Testis (tissue), 3 donors: Measurements from ENCODE around the gene VPS8. TPM values are rescaled to one million over a fixed set of nuclear protein-coding genes. Genes with fewer than 3 reads are reported as not detected.
"Not testable (repeated sequence)": the region's sequence is repeated elsewhere in the genome, so short reads cannot be mapped to it uniquely, and the experiment has no call there.

Experiments used
- DNase-seq: peaks from one replicate; pipeline ENCODE4 v3.0.0-alpha.2; 2019
- H3K27ac ChIP-seq, 2 donors: fragments of 200-600 bp; sonication (generic); one replicate each; pipeline ENCODE4 v1.5.1; 2019
- H3K27me3 ChIP-seq: fragments of 200-600 bp; sonication (generic); one replicate; pipeline ENCODE4 v1.5.1; 2019
- H3K36me3 ChIP-seq: fragments of 200-600 bp; sonication (generic); one replicate; pipeline ENCODE4 v1.5.1; 2017; ENCODE audit warnings: low read depth; ENCODE audit errors: missing control alignments
- H3K4me1 ChIP-seq: fragments of 200-600 bp; sonication (generic); one replicate; pipeline ENCODE4 v1.5.1; 2019
- H3K4me3 ChIP-seq, 2 donors: fragments of 200-600 bp; sonication (generic); one replicate each; pipeline ENCODE4 v1.5.1; 2017 to 2019
- H3K9me3 ChIP-seq: fragments of 200-600 bp; sonication (generic); one replicate; pipeline ENCODE4 v1.5.1; 2017
- POLR2A ChIP-seq: fragments of 450-650 bp; IDR thresholded peaks from one replicate; pipeline ENCODE4 v1.6.1; 2017; ENCODE audit warnings: antibody characterized with exemption, mild to moderate bottlenecking, moderate library complexity
- WGBS, 2 donors: methylation state at CpG; one replicate each; pipeline ENCODE4 v1.1.5; 2018; 5-methylcytosine and 5-hydroxymethylcytosine counted together
- intact Hi-C: fragments of 100-400 bp; cut with DNase I; formaldehyde crosslinking; loops from one replicate; pipeline ENCODE4 v1.15.1; 2023; ENCODE audit warnings: low total_unique reads
- polyA plus RNA-seq: library from polyadenylated mRNA; stranded (reverse); fragments of 350-450 nt; fragmentation: Illumina TruSeq; extraction: RNeasy Lipid Tissue Mini Kit (QIAGEN cat#74804); gene quantifications from one replicate; pipeline ENCODE4 v1.2.3, GENCODE V29; 2014; ENCODE audit warnings: low read depth, low replicate concordance; ENCODE audit not compliant: insufficient read depth
- total RNA-seq, 2 donors: library from RNA; depleted of rRNA; stranded (reverse); fragments of >200 nt; gene quantifications; one replicate each; pipeline ENCODE4 v1.2.3, GENCODE V29; 2016
- TF ChIP-seq, protein P1 (sequence below), 3 experiments: fragments of 450-650 bp in 2 of 3; fragments of 200-600 bp in 1 of 3; sonication (generic) in 1 of 3; IDR thresholded peaks; one replicate each; pipeline ENCODE4 v1.5.1; 2016 to 2019; ENCODE audit warnings: antibody characterized with exemption in 3 of 3, mild to moderate bottlenecking in 2 of 3, moderate library complexity in 1 of 3

VPS8 gene
- total and polyA plus RNA-seq, 3 donors from 2014 or later: 65.8 to 127 (median 88.0) TPM

GRCh38 chr3:184949251-184949965 is 137.4 kb downstream of the VPS8 start:
- 91 to 93% methylated on average over 4 of the region's 4 CpGs for WGBS, 2 donors
- H3K9me3 ChIP-seq: no peaks in the 10 kb centered on the region
- DNase-seq: no peak
- H3K36me3 ChIP-seq: no peaks in the 10 kb centered on the region
- H3K27me3 ChIP-seq: no peaks in the 10 kb centered on the region
- TF ChIP-seq, protein P1, sequence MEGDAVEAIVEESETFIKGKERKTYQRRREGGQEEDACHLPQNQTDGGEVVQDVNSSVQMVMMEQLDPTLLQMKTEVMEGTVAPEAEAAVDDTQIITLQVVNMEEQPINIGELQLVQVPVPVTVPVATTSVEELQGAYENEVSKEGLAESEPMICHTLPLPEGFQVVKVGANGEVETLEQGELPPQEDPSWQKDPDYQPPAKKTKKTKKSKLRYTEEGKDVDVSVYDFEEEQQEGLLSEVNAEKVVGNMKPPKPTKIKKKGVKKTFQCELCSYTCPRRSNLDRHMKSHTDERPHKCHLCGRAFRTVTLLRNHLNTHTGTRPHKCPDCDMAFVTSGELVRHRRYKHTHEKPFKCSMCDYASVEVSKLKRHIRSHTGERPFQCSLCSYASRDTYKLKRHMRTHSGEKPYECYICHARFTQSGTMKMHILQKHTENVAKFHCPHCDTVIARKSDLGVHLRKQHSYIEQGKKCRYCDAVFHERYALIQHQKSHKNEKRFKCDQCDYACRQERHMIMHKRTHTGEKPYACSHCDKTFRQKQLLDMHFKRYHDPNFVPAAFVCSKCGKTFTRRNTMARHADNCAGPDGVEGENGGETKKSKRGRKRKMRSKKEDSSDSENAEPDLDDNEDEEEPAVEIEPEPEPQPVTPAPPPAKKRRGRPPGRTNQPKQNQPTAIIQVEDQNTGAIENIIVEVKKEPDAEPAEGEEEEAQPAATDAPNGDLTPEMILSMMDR (IDR thresholded peaks at IDR 0.05): no peak
- TF ChIP-seq POLR2A: no peak
- H3K27ac ChIP-seq: no peak overlapping the region
- H3K4me3 ChIP-seq: no peak overlapping the region
- intact Hi-C loops: no loop called here
- no peaks in the 10 kb centered on the region for H3K4me1 ChIP-seq

- H3K27me3 ChIP-seq, H3K9me3 ChIP-seq, DNase-seq, H3K36me3 ChIP-seq, H3K27ac ChIP-seq, H3K4me3 ChIP-seq, intact Hi-C loops, H3K4me1 ChIP-seq: not testable (repeated sequence)
- 97 to 100% methylated on average over 1 of the region's 1 CpG for WGBS, 2 donors
Observed at GRCh38 chr3:184950816-184951215, 138.8 kb downstream of the VPS8 start.

GRCh38 chr3:184952671-184953070 is 140.7 kb downstream of the VPS8 start:
- intact Hi-C loops: no loop called here
- H3K27me3 ChIP-seq: no peaks in the 10 kb centered on the region
- 94 to 95% methylated on average over 3 of the region's 3 CpGs for WGBS, 2 donors
- DNase-seq: no peak
- no peaks in the 10 kb centered on the region for H3K9me3 ChIP-seq
- H3K4me1 ChIP-seq: no peaks in the 10 kb centered on the region
- TF ChIP-seq, protein P1 (IDR thresholded peaks at IDR 0.05): no peak
- no peak for TF ChIP-seq POLR2A
- no peak overlapping the region for H3K4me3 ChIP-seq
- H3K36me3 ChIP-seq: no peaks in the 10 kb centered on the region
- H3K27ac ChIP-seq: no peak overlapping the region

GRCh38 chr3:184953401-184953800 is 141.4 kb downstream of the VPS8 start:
- Histone ChIP-seq H3K27ac (no peak overlapping the region), H3K36me3 (no peaks in the 10 kb centered on the region), H3K9me3 (no peaks in the 10 kb centered on the region), H3K4me3 (no peak overlapping the region), H3K4me1 (no peaks in the 10 kb centered on the region), H3K27me3 (no peaks in the 10 kb centered on the region)
- 59 to 65% methylated on average over 2 of the region's 2 CpGs for WGBS, 2 donors
- TF ChIP-seq, protein P1 (IDR thresholded peaks at IDR 0.05): no peak
- no peak for TF ChIP-seq POLR2A
- DNase-seq: no peak
- intact Hi-C loops: no loop called here

DNA sequence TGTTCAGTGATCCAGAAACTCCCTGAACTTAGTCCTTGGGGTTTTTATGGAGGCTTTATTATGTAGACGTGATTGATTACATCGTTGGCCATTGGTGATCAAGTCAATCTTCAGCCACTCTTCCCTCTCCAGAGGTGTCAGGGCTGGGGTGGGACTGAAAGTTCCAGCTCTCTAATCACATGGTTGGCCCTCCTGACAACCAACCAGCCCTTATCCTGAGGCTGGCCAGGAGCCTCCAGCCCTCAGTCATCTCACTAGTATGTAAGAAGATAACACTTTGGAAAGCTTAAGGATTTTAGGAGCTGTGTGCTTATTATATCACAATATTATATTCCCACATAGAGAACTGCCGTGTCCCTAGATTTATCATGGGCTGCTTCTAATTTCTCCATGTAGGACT is 142.3 kb downstream of the VPS8 start:
- no peaks in the 10 kb centered on the region for H3K27me3 ChIP-seq
- H3K4me1 ChIP-seq: no peaks in the 10 kb centered on the region
- intact Hi-C loops: no loop called here
- H3K27ac ChIP-seq: no peak overlapping the region
- no peak for TF ChIP-seq POLR2A
- TF ChIP-seq, protein P1 (IDR thresholded peaks at IDR 0.05): no peak
- H3K4me3 ChIP-seq: no peak overlapping the region
- DNase-seq: no peak
- 89 to 92% methylated on average over 3 of the region's 3 CpGs for WGBS, 2 donors
- H3K36me3 ChIP-seq: no peaks in the 10 kb centered on the region
- H3K9me3 ChIP-seq: no peaks in the 10 kb centered on the region

DNA sequence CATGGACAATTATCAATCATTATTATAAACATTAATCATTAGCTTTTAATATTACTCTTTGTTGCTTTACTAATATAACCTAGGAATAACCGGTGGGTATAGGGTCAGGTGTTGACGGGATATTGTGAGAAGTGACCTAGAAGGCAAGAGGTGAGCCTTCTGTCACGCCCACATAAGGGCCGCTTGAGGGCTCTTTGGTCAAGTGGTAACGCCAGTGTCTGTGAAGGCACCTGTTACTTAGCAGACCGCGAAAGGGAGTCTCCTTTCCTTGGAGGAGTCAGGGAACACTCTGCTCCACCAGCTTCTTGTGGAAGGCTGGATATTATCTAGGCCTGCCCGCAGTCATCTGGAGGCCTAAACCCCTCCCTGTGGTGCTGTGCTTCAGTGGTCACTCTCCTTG is 142.9 kb downstream of the VPS8 start:
- intact Hi-C loops, H3K27me3 ChIP-seq, H3K36me3 ChIP-seq, DNase-seq, H3K4me1 ChIP-seq, H3K9me3 ChIP-seq, H3K27ac ChIP-seq, H3K4me3 ChIP-seq: not testable (repeated sequence)
- WGBS, 2 donors: 63 to 86% methylated on average over 6 to 8 of the region's 8 CpGs
